GM21619 (cell line): ENCODE data around the gene C5AR1.
A peak's percentile ranks its signal among the peaks of the same experiment; 100 is the strongest.
"Not testable (repeated sequence)": the region's sequence is repeated elsewhere in the genome, so short reads cannot be mapped to it uniquely, and the experiment has no call there.

ENCODE experiments used
- ATAC-seq: cut with Tn5 transposase; IDR thresholded peaks from one replicate; pipeline ENCODE4 v1.9.1; 2021; ENCODE audit not compliant: unreplicated experiment

The C5AR1 gene

DNA sequence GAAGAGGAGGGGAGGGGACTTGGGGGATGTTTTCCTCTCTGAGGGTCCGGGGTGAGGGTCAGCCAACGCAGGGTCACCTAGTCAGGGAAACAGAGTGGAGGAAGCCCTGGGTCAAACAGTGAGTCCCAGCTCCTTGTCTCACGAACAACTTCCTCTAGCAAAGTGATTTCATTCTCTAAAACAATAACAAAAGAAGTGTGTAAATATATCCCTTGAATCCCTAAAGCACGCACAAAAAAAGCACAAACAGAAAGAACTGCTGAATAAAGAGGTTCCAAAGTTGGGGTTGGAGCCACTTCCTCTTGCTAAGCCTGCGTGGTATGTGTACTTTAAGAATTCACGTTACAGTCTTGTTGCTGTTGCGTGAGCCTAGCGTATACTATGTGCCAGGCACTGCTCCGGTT, 20.8 kb downstream of the C5AR1 start:
- ATAC-seq: no peak

DNA sequence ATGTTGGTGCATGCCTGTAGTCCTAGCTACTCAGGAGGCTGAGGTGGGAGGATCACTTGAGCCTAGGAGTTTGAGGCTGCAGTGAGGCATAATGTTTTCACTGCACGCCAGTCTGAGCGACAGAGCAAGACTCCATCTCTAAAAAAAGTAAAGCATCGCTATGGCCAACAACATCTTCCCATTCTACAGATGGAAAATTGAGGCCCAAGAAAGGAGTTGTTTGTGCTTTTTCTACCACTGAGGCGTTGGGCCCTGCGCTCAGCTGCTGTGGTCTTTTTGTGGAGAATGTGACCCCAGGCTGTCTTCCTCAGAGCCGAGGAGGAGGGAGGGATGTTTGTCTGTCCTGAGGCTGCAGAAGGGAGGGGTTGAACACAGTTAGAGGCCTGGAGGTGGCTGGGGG, 21.8 kb downstream of the C5AR1 start:
- ATAC-seq: no peak

DNA sequence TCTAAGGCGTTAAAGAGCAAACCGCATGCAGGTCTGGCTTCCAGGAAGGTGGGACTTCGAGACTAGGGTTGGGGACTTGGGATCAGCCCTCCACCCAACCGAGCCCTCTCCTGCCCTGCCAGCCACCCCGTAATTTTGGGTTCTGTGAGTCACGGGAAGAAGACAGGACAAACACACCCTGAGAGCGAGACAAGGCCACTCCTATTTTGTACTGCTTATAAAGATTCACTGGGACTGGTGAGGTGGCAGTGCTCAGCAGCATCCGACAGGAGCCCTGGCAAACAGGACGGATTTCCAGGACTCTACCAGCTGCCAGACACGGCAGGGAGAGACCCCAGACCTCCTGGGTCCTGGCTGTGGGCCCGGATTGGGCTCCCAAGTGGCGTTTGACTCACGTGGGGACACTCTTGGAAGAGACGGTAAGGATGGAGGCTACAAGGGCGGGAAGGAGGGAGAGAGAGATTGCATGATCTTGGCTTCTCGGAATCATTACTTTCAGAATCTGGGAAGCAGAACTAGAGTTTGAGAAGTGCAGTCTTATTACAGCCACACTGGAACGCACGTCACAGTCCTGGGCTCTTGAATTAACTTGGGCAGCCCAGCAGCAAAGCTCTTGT, 22.4 kb downstream of the C5AR1 start, which contains the start of gene C5AR2:
Gene C5AR2 (plus strand): TSS at position 245 of the 617 bp plus-strand sequence. CDS start 8,625 bp downstream, outside the sequence.
- ATAC-seq: no peak

DNA sequence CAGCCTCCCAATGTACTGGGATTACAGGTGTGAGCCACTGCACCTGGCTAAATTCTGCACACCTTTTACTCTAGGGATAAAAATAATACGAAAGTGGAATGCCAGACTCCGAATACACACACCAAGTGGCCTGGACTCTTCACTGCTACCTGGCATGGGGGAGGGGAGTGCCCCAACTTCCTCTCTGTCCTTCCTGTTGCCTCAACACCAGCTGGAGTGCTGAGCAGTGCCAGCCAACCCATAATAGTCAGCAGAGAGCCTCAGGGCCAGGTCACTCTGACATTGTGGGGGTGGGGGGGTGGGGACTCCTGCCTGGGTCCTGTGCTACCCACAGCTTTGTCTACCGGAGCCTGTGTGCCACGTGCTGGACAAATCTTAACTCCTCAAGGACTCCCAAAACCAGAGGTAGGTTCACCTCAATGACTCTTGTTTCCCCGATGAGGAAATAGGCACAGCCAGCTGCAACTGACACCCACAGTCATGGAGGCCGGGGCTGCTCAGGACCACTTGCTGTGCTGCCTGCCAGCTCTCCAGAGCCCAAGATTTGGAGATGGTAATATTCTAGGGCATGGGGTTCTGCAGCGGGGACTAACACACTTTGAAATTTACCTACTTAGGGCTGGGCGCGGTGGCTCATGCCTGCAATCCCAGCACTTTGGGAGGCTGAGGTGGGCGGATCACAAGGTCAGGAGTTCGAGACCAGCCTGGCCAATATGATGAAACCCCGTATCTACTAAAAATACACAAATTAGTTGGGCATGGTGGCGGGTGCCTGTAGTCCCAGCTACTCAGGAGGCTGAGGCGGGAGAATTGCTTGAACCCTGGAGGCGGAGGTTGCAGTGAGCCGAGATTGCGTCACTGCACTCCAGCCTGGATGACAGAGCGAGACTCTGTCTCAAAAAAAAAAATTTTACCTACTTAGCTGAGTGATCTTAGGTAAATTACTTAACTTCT, 27.4 kb downstream of the C5AR1 start:
- ATAC-seq: not testable (repeated sequence)

DNA sequence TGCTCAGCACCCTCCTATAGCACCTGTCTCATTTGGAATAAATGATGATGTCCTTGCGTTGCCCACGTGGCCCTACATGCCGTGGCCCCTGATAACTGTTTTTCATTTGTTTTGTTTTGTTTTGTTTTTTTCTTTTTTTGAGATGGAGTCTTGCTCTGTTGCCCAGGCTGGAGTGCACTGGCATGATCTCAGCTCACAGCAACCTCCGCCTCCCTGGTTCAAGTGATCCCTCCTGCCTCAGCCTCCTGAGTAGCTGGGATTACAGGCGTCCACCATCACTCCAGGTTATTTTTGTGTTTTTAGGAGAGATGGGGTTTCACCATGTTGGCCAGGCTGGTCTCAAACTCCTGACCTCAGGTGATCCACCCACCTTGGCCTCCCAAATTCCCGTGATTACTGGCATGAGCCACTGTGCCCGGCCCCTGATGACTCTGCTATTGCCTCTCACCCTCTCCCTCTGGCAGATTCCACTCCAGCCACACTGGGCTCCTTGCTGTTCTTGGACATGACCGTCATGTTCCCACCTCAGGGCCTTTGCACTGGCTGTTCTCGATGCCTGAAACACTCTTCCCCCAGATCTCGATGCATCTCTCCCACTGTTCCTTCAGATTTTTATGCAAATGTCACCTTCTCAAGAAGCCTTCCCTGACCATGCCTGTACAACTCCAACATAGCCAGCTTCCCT, 29.7 kb downstream of the C5AR1 start:
- no peak for ATAC-seq

DNA sequence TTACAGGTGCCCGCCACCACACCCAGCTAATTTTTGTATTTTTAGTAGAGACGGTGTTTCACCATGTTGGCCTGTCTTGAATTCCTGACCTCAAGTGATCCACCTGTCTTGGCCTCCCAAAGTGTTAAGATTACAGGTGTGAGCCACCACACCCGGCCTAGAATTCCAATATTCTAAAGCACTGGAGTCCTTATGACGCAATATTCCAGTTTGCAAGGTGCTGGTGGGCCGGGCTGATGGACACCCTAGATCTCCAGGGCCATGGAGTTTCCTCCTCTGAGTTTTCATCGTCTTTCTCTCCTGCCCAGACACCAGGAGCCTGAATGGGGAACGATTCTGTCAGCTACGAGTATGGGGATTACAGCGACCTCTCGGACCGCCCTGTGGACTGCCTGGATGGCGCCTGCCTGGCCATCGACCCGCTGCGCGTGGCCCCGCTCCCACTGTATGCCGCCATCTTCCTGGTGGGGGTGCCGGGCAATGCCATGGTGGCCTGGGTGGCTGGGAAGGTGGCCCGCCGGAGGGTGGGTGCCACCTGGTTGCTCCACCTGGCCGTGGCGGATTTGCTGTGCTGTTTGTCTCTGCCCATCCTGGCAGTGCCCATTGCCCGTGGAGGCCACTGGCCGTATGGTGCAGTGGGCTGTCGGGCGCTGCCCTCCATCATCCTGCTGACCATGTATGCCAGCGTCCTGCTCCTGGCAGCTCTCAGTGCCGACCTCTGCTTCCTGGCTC, 31.0 kb downstream of the C5AR1 start:
- ATAC-seq: no peak

DNA sequence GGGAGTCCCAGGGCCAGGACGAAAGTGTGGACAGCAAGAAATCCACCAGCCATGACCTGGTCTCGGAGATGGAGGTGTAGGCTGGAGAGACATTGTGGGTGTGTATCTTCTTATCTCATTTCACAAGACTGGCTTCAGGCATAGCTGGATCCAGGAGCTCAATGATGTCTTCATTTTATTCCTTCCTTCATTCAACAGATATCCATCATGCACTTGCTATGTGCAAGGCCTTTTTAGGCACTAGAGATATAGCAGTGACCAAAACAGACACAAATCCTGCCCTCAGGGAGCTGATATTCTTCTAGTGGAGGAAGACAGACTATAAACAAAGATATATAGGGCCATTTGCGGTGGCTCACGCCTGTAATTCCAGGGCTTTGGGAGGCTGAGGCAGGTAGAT, 32.1 kb downstream of the C5AR1 start:
- no peak for ATAC-seq

DNA sequence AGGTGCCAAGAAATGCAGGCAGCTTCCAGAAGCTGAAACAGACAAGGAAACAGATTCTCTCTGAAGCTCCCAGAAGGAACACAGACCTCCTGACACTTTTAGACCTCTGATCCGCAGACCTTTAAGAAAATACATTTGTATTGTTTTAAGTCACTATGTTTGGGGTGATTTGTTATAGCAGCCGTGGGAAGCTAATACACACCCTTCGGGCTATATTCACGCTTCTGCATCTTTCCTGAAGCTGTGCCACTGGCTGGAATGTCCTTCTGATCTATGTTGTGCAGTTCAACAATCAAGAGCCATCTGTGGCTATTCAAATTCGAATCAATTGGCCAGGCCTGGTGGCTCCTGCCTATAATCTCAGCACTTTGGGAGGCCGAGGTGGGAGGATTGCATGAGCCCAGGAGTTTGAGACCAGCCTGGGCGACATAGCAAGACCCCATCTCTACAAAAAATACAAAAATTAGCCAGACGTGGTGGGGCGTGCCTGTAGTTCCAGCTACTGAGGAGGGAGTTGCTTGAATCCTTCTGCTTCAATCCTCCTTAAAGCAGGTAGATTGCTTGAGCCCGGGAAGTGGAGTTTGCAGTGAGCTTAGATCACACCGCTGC, 33.6 kb downstream of the C5AR1 start:
- ATAC-seq: no peak

DNA sequence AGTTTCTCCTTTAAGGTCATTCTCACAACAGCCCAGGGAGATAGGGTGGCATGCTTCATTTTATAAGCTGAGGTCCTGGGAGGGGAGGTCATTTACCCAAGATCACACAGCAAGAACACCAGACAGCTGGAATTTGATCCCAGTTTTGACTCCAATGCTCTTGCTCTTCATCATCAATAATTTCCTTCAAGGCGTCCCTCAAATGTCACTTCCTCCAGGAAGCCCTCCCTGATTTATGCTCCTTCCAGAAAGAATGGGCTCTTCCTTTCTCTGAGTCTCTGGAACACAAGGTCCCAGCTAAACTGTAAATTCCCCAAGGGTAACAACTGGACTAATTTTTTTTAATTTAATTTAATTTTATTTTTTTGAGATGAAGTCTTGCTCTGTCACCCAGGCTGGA, 34.8 kb downstream of the C5AR1 start:
- no peak for ATAC-seq

DNA sequence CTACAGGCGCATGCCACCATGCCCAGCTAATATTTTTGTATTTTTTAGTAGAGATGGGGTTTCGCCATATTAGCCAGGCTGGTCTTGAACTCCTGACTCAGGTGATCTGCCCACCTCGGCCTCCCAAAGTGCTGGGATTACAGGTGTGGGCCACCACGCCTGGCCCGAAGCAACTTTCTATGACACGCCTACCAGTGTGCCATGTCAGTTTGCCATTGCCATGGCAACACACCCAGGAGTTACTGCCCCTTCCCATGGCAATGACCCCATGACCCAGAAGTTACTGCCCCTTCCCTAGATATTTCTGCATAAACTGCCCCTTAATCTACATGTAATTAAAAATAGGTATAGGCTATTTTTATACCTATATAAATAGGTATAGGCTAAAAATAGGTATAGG, 36.4 kb downstream of the C5AR1 start:
- ATAC-seq: not testable (repeated sequence)

DNA sequence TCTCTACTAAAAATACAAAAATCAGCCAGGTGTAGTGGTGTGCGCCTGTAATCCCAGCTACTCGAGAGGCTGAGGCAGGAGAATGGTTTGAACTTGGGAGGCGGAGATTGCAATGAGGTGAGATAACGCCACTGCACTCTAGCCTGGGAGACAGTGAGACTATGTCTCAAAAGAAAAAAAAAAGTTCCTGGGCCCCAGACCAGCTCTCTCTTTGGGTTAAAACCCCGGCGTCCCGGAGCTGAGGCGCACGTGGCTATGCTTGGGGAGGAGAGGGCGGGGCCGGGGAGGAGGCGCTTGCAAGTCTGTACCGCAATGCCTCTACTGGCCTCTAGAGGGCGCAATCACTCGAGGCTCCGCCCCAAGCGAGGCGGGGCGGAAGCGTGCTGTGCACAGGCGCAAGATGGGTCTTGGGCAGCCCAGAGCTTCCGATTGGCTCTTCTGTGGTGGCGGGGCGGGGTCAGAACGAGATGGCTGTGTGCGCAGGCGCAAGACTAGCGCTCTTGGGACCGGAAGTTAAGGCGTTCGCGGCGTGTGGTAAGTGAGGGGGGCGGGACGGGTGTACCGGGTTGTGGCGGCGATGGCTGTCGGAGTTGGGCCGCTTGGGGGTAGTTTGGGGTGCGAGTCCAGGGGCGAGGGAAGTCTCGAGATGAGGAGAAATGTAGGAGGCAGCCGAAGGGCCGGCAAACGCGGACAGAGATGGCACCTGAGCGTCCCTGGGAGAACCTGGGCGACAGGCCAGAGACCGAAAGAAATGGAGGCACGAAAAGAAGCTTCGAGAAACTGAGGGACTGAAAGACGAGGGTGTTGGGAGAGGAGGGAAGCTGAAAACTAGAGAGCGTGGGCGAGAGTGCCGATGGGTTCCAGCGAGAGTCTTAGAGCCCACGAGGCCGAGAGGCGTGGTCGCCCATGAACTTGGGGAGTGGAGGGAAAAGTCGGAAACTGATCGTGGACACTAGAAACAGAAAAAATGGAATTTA, 39.4 kb downstream of the C5AR1 start, which contains the start of gene DHX34:
Gene DHX34 (plus strand): TSS at position 497 of the 977 bp plus-strand sequence. CDS start 3,716 bp downstream, outside the sequence.
- ATAC-seq: peak; percentile 89

DNA sequence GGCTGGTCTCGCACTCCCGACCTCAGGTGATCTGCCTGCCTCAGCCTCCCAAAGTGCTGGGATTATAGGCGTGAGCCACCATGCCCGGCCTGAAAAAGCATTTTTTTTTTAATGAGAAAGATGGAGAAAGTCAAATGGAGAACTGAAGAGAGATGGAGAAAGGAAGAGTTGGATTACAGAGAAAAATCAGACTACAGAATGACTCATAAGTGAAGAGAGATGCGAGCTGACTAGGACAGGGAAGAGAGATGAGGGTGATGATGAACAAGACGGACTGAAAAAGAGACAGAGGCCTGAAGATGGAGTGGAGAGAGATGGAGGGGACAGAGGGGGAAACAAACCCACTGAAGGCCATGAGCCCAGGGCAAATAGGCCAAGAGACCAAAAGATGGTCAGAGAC, 41.0 kb downstream of the C5AR1 start:
- ATAC-seq: no peak

DNA sequence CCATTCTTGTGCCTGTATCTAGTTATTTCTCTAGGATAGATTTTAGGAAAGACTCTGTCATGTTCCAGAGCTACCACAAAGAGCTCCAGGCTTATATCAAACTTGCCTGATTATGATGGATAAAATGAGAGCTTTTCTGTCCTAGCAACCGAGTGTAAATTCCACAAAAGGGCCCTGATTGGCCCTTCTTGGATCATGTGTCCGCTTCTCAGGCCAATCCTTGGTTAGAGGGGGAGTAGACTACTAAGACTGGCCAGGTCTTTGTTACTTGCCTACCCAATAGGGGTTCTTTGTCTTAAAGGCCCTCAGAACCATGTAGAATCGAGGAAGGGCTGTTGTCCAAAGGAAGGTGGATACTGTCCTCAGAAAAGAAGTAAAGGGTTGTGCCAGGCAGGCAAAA, 41.9 kb downstream of the C5AR1 start:
- no peak for ATAC-seq

DNA sequence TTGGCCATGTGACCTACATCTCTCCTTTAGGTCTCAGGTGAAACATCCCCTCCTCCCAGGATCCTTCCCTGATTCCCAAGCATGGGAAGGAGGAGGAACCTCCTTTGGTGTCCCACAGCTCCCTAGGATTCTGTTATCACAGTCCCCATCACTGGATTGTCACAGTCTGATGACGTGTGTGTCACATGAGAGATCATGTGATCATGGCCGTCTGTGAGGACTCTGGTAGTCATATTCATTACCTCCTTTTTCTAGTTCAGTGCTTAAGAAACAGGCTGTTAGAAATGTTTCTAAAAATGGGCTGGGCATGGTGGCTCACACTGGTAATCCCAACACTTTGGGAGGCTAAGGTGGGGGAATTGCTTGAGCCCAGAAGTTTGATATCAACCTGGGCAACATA, 42.4 kb downstream of the C5AR1 start:
- ATAC-seq: no peak

DNA sequence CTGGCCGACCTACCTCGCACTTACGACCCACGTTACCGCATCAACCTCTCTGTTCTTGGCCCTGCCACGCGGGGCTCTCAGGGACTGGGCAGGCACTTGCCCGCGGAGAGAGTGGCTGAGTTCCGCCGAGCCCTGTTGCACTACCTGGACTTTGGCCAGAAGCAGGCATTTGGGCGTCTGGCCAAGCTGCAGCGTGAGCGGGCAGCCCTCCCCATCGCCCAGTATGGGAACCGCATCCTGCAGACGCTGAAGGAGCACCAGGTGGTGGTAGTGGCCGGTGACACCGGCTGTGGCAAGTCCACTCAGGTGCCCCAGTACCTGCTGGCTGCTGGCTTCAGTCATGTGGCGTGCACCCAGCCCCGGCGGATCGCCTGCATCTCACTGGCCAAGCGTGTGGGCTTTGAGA, 43.6 kb downstream of the C5AR1 start:
- ATAC-seq: no peak

DNA sequence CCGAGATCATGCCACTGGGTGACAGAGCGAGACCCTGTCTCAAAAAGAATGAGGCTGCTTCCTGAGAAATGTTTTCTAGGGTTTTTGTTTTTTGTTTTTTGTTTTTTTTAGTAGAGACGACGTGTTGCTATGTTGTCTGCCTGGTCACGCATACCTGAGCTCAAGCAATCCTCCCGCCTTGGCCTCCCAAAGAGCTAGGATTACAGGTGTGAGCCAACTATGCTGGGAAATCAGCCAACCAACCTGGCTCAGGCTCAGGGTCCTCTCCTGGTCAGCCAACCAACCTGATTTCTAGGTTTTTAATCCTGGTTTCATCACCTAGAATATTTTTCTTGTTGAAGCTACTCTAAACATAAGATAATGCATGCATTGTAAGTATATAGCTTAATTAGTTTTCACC, 47.2 kb downstream of the C5AR1 start:
- ATAC-seq: no peak

DNA sequence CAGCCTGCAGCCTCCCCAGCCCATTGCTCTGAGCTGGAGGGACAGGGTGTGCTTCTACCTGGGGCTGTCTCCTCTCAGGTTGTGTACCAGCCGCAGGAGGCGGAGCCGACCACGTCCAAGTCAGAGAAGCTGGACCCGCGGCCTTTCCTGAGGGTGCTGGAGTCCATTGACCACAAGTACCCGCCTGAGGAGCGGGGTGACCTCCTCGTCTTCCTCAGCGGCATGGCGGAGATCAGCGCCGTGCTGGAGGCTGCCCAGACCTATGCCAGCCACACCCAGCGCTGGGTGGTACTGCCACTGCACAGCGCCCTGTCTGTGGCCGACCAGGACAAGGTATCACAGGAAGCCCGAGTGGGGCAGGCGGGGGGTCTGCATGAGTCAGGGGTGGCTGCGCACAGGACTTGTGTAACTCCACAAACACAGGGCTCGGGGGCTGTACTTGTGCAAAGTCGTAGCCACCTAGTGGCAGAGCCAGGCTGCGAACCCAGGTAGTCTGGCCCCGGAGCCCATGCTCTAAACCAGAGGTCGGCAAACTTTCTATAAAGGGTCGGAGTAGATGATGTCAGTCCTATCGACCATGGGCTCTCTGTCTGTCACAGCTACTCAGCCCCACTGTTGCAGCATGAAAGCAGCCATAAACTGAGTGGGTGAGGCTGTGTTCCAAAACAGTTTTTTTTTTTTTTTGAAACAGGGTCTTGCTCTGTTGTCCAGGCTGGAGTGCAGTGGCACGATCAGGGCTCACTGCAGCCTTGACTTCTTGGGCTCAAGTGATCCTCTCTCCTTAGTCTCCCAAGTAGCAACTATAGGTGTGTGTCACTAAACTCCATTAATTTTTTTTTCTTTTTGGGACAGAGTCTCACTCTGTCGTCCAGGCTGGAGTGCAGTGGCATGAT, 48.4 kb downstream of the C5AR1 start:
- no peak for ATAC-seq

DNA sequence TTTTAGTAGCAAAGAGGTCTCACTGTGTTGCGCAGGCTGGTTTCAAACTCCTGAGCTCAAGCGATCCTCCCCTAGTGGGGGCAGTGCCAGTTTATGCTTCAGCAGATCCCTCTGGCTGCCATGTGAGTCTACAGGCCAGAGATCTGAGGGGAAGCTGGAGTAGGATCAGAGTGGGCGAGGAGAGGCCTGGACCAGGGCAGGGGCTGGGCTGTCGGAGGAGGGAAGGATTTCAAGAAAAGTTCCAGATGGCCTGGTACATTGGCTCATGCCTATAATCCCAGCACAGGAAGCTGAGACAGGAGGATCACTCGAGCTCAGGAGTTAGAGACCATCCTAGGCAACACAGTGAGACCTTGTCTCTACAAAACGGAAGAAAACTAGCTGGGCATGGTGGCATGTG, 49.3 kb downstream of the C5AR1 start:
- ATAC-seq: no peak
